SH-SY5Y (cell line): ENCODE results near the gene RPS27L.

Source experiments
- GATA2 ChIP-seq: IDR thresholded peaks from 2 replicates; pipeline ENCODE4 v1.6.1; 2011; ENCODE audit warnings: mild to moderate bottlenecking, low read depth, low read length
- GATA3 ChIP-seq: IDR thresholded peaks from 2 replicates; pipeline ENCODE4 v1.6.1; 2011; ENCODE audit warnings: low read depth, mild to moderate bottlenecking, low read length, moderate library complexity

GRCh38 chr15:63188247-63188925, 31.1 kb upstream of the RPS27L start:
- no peak for TF ChIP-seq GATA3
- no peak for TF ChIP-seq GATA2
